Measurements from ENCODE around the gene RPGRIP1L.

DNA sequence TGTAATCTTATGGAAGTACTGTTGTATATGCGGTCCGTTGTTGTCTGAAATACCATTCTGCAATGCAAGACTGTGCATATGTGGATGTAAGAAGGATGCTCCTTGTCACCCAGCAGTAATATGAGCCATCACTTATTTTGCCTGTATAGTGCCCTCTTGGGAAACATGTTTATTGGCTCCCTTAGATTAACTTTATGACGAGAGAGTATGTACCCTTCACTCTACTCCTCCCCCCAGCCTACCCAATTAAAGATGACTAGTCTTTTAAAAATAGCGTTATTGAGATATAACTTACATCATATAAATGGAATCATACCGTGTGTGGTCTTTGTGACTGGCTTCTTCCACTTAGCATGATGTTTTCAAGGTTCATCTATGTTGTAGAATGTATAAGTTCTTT, 33.9 kb upstream of the RPGRIP1L start:
- TF ChIP-seq, protein P1, sequence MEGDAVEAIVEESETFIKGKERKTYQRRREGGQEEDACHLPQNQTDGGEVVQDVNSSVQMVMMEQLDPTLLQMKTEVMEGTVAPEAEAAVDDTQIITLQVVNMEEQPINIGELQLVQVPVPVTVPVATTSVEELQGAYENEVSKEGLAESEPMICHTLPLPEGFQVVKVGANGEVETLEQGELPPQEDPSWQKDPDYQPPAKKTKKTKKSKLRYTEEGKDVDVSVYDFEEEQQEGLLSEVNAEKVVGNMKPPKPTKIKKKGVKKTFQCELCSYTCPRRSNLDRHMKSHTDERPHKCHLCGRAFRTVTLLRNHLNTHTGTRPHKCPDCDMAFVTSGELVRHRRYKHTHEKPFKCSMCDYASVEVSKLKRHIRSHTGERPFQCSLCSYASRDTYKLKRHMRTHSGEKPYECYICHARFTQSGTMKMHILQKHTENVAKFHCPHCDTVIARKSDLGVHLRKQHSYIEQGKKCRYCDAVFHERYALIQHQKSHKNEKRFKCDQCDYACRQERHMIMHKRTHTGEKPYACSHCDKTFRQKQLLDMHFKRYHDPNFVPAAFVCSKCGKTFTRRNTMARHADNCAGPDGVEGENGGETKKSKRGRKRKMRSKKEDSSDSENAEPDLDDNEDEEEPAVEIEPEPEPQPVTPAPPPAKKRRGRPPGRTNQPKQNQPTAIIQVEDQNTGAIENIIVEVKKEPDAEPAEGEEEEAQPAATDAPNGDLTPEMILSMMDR (IDR thresholded peaks at IDR 0.05), result no peak
- TF ChIP-seq EP300 (IDR thresholded peaks at IDR 0.05), result no peak
